NB4 (cell line): Measurements from ENCODE around the gene TNFRSF18.

Experiments used
- TF ChIP-seq, protein P1 (sequence below): IDR thresholded peaks from one replicate; pipeline ENCODE4 v1.5.1; 2012; ENCODE audit warnings: low read depth, low read length
- TF ChIP-seq, protein P2 (sequence below): IDR thresholded peaks from 2 replicates; pipeline ENCODE4 v1.6.1; 2011; ENCODE audit warnings: low read depth, low read length

DNA sequence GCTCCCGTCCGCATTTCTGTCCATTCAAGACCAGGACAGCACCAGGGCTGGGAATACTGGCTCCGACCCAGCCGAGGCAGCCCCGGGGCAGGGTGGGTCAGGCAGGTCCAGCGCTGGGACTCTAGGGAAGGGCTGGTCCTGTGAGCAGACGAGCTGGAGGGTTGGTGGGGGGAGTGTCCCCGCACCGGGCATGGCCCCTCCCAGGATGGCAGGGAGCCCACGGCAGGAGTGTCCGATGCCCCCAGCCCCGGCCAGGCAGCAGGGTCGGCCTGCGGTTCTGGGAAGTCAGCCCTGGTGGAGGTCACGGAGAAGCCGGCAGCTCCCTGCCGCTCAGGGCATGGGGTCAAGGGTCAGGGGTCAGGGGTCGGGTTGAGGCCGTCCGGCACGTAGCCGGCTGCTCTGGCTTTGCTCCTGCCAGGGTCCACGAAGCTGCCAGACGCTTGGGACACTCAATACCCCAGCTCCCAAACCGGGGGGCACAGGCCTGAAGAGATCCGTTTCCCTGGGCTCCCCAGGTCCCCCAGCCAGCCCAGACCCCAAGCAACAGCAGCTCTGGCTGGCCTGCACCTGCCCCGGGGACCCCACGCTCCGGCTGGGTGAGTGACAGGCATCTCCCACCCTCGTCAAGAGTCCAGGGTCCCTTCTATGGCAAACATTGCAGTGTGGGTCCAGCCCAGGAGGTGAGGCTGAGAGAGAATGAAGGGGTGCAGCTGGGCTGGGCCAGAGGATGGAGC lies 33.4 kb upstream of the TNFRSF18 start:
- TF ChIP-seq, protein P1, sequence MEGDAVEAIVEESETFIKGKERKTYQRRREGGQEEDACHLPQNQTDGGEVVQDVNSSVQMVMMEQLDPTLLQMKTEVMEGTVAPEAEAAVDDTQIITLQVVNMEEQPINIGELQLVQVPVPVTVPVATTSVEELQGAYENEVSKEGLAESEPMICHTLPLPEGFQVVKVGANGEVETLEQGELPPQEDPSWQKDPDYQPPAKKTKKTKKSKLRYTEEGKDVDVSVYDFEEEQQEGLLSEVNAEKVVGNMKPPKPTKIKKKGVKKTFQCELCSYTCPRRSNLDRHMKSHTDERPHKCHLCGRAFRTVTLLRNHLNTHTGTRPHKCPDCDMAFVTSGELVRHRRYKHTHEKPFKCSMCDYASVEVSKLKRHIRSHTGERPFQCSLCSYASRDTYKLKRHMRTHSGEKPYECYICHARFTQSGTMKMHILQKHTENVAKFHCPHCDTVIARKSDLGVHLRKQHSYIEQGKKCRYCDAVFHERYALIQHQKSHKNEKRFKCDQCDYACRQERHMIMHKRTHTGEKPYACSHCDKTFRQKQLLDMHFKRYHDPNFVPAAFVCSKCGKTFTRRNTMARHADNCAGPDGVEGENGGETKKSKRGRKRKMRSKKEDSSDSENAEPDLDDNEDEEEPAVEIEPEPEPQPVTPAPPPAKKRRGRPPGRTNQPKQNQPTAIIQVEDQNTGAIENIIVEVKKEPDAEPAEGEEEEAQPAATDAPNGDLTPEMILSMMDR, result no peak
- TF ChIP-seq, protein P2, sequence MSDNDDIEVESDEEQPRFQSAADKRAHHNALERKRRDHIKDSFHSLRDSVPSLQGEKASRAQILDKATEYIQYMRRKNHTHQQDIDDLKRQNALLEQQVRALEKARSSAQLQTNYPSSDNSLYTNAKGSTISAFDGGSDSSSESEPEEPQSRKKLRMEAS, result no peak
